Memory B cell (primary cell): ENCODE measurements around the gene ITGB3.

Experiments used
- ATAC-seq: fragments of 150-1000 bp; cut with Tn5 transposase; 2 replicates; pipeline ENCODE4 v1.10.0; 2021; ENCODE audit warnings: low read depth, mild to moderate bottlenecking, moderate library complexity
- DNase-seq, 2 donors: peaks; one replicate each; pipeline ENCODE4 v3.0.0; 2022; ENCODE audit warnings: low spot score in 2 of 2
- H3K27ac Mint-ChIP-seq: one replicate; pipeline ENCODE4 v1.8.0; 2022; ENCODE audit warnings: mild to moderate bottlenecking, moderate library complexity, mixed read lengths
- H3K27me3 Mint-ChIP-seq: one replicate; pipeline ENCODE4 v1.8.0; 2022; ENCODE audit warnings: mixed read lengths
- H3K36me3 Mint-ChIP-seq: one replicate; pipeline ENCODE4 v1.8.0; 2022; ENCODE audit warnings: mild to moderate bottlenecking, mixed read lengths
- H3K4me1 Mint-ChIP-seq: one replicate; pipeline ENCODE4 v1.8.0; 2022; ENCODE audit warnings: mixed read lengths
- H3K4me3 Mint-ChIP-seq: one replicate; pipeline ENCODE4 v1.8.0; 2022; ENCODE audit warnings: mild to moderate bottlenecking, moderate library complexity, mixed read lengths
- H3K9me3 Mint-ChIP-seq: one replicate; pipeline ENCODE4 v1.8.0; 2022; ENCODE audit warnings: mixed read lengths

The ITGB3 gene

GRCh38 chr17:47297661-47298400 is 44.2 kb downstream of the ITGB3 start:
- ATAC-seq (no peak), DNase-seq (no peak)
- H3K36me3 Mint-ChIP-seq = peaks cover 3% of the 10 kb centered on the region
- no peak overlapping the region for H3K4me3 Mint-ChIP-seq
- no peaks in the 10 kb centered on the region for H3K27me3 Mint-ChIP-seq
- H3K27ac Mint-ChIP-seq = no peak overlapping the region
- peaks cover 22% of the 10 kb centered on the region for H3K4me1 Mint-ChIP-seq
- peaks cover 5% of the 10 kb centered on the region for H3K9me3 Mint-ChIP-seq

- Mint-ChIP-seq H3K27ac (no peak overlapping the region), H3K4me1 (peaks cover 21% of the 10 kb centered on the region), H3K36me3 (peaks cover 3% of the 10 kb centered on the region), H3K27me3 (no peaks in the 10 kb centered on the region), H3K4me3 (no peak overlapping the region), H3K9me3 (peaks cover 5% of the 10 kb centered on the region)
- no peak for ATAC-seq
- no peak for DNase-seq
Observed at GRCh38 chr17:47298712-47299111, 45.1 kb downstream of the ITGB3 start.

GRCh38 chr17:47299239-47299910 is 45.7 kb downstream of the ITGB3 start:
- Mint-ChIP-seq H3K27me3 (no peaks in the 10 kb centered on the region), H3K4me1 (peaks cover 14% of the 10 kb centered on the region), H3K9me3 (peaks cover 5% of the 10 kb centered on the region), H3K27ac (no peak overlapping the region), H3K36me3 (peaks cover 3% of the 10 kb centered on the region), H3K4me3 (no peak overlapping the region)
- ATAC-seq (no peak), DNase-seq (no peak)

GRCh38 chr17:47300718-47301117 is 47.1 kb downstream of the ITGB3 start:
- H3K4me3 Mint-ChIP-seq = no peak overlapping the region
- peaks cover 5% of the 10 kb centered on the region for H3K9me3 Mint-ChIP-seq
- no peaks in the 10 kb centered on the region for H3K27me3 Mint-ChIP-seq
- DNase-seq (no peak), ATAC-seq (no peak)
- peaks cover 3% of the 10 kb centered on the region for H3K36me3 Mint-ChIP-seq
- H3K4me1 Mint-ChIP-seq = peaks cover 9% of the 10 kb centered on the region
- H3K27ac Mint-ChIP-seq = no peak overlapping the region

GRCh38 chr17:47301161-47301560 is 47.5 kb downstream of the ITGB3 start:
- ATAC-seq = no peak
- H3K4me3 Mint-ChIP-seq = no peak overlapping the region
- H3K36me3 Mint-ChIP-seq = peaks cover 3% of the 10 kb centered on the region
- H3K27ac Mint-ChIP-seq = no peak overlapping the region
- DNase-seq = no peak
- H3K27me3 Mint-ChIP-seq = no peaks in the 10 kb centered on the region
- H3K9me3 Mint-ChIP-seq = peaks cover 5% of the 10 kb centered on the region
- H3K4me1 Mint-ChIP-seq = peaks cover 9% of the 10 kb centered on the region

GRCh38 chr17:47301831-47302230 is 48.2 kb downstream of the ITGB3 start:
- Mint-ChIP-seq H3K27ac (no peak overlapping the region), H3K27me3 (no peaks in the 10 kb centered on the region), H3K4me3 (no peak overlapping the region), H3K36me3 (peaks cover 3% of the 10 kb centered on the region), H3K9me3 (peaks cover 5% of the 10 kb centered on the region), H3K4me1 (peaks cover 9% of the 10 kb centered on the region)
- DNase-seq (no peak), ATAC-seq (no peak)

GRCh38 chr17:47304186-47304585 is 50.6 kb downstream of the ITGB3 start:
- Mint-ChIP-seq H3K9me3 (peaks cover 5% of the 10 kb centered on the region), H3K27me3 (no peaks in the 10 kb centered on the region), H3K27ac (no peak overlapping the region), H3K4me3 (no peak overlapping the region), H3K4me1 (peaks cover 9% of the 10 kb centered on the region), H3K36me3 (peaks cover 3% of the 10 kb centered on the region)
- ATAC-seq (no peak), DNase-seq (no peak)

GRCh38 chr17:47305302-47305923 is 51.8 kb downstream of the ITGB3 start:
- Mint-ChIP-seq H3K4me1 (peaks cover 9% of the 10 kb centered on the region), H3K9me3 (peaks cover 5% of the 10 kb centered on the region), H3K4me3 (no peak overlapping the region), H3K27ac (no peak overlapping the region), H3K27me3 (no peaks in the 10 kb centered on the region), H3K36me3 (peaks cover 3% of the 10 kb centered on the region)
- ATAC-seq (no peak), DNase-seq (no peak)

GRCh38 chr17:47310186-47310733 is 56.6 kb downstream of the ITGB3 start:
- no peaks in the 10 kb centered on the region for H3K27me3 Mint-ChIP-seq
- no peaks in the 10 kb centered on the region for H3K36me3 Mint-ChIP-seq
- ATAC-seq = no peak
- H3K4me3 Mint-ChIP-seq = no peak overlapping the region
- H3K27ac Mint-ChIP-seq = peak overlapping the region; percentile 37
- H3K4me1 Mint-ChIP-seq = peaks cover 2% of the 10 kb centered on the region
- no peaks in the 10 kb centered on the region for H3K9me3 Mint-ChIP-seq
- no peak for DNase-seq

GRCh38 chr17:47311420-47311819 is 57.8 kb downstream of the ITGB3 start:
- no peak for ATAC-seq
- no peaks in the 10 kb centered on the region for H3K4me1 Mint-ChIP-seq

GRCh38 chr17:47315451-47316266 is 62.0 kb downstream of the ITGB3 start:
- Mint-ChIP-seq H3K9me3 (no peaks in the 10 kb centered on the region), H3K4me3 (no peak overlapping the region), H3K4me1 (no peaks in the 10 kb centered on the region), H3K27me3 (no peaks in the 10 kb centered on the region), H3K27ac (no peak overlapping the region), H3K36me3 (no peaks in the 10 kb centered on the region)
- ATAC-seq = peak; percentile 82
- peak in 1 of 2 donors; percentile 57 for DNase-seq

More at GRCh38 chr17:47311420-47311819, 57.8 kb downstream of the ITGB3 start:
- H3K27me3 Mint-ChIP-seq = no peaks in the 10 kb centered on the region
- no peak overlapping the region for H3K4me3 Mint-ChIP-seq
- H3K36me3 Mint-ChIP-seq = no peaks in the 10 kb centered on the region
- no peak overlapping the region for H3K27ac Mint-ChIP-seq
- DNase-seq = no peak
- no peaks in the 10 kb centered on the region for H3K9me3 Mint-ChIP-seq

- no peaks in the 10 kb centered on the region for H3K36me3 Mint-ChIP-seq
- H3K4me3 Mint-ChIP-seq = no peak overlapping the region
- ATAC-seq = no peak
- DNase-seq = no peak
- H3K27ac Mint-ChIP-seq = no peak overlapping the region
- H3K27me3 Mint-ChIP-seq = no peaks in the 10 kb centered on the region
- H3K9me3 Mint-ChIP-seq = peaks cover 3% of the 10 kb centered on the region
- no peaks in the 10 kb centered on the region for H3K4me1 Mint-ChIP-seq
Observed at GRCh38 chr17:47316311-47316710, 62.7 kb downstream of the ITGB3 start.

- H3K4me1 Mint-ChIP-seq = no peaks in the 10 kb centered on the region
- H3K27me3 Mint-ChIP-seq = no peaks in the 10 kb centered on the region
- DNase-seq (no peak), ATAC-seq (no peak)
- H3K27ac Mint-ChIP-seq = no peak overlapping the region
- peaks cover 3% of the 10 kb centered on the region for H3K9me3 Mint-ChIP-seq
- no peak overlapping the region for H3K4me3 Mint-ChIP-seq
- H3K36me3 Mint-ChIP-seq = no peaks in the 10 kb centered on the region
Observed at GRCh38 chr17:47317119-47317518, 63.5 kb downstream of the ITGB3 start.
